ENCODE measurements around the gene IL15RA. TPM values are rescaled to one million over a fixed set of nuclear protein-coding genes. Genes with fewer than 3 reads are reported as not detected.

IL15RA gene
- total and polyA plus RNA-seq, 7 donors, result 7.9 to 13.1 (median 9.6) TPM

- ATAC-seq (no peak), DNase-seq (no peak)
- Histone ChIP-seq H3K36me3 (ENCODE audit: insufficient read depth in 1 of 2, low read depth in 1 of 2) (no peaks in the 10 kb centered on the region), H3K4me3 (no peak overlapping the region), H3K27me3 (ENCODE audit: insufficient read depth in 3 of 3, low read length in 2 of 3) (no peaks in the 10 kb centered on the region), H3K27ac (no peak overlapping the region), H3K9me3 (no peaks in the 10 kb centered on the region), H3K4me1 (no peaks in the 10 kb centered on the region)
- 39 to 56% (median 42%) methylated on average over 3 of the region's 3 CpGs for WGBS, 3 donors
- TF ChIP-seq CTCF (IDR thresholded peaks at IDR 0.05), result no peak
- intact Hi-C loops (cut with DNase I), result no loop called here
Measured at GRCh38 chr10:6022660-6023059, 45.3 kb upstream of the IL15RA start.

GRCh38 chr10:6020826-6021225, 43.5 kb upstream of the IL15RA start:
- Histone ChIP-seq H3K4me3 (no peak overlapping the region), H3K27me3 (ENCODE audit: insufficient read depth in 3 of 3, low read length in 2 of 3) (no peaks in the 10 kb centered on the region), H3K4me1 (no peaks in the 10 kb centered on the region), H3K9me3 (no peaks in the 10 kb centered on the region), H3K27ac (no peak overlapping the region), H3K36me3 (ENCODE audit: insufficient read depth in 1 of 2, low read depth in 1 of 2) (no peaks in the 10 kb centered on the region)
- intact Hi-C loops (cut with DNase I), result no loop called here
- ATAC-seq (no peak), DNase-seq (peak in 1 of 2 donors; percentile 33)
- 78 to 83% (median 83%) methylated on average over 9 of the region's 9 CpGs for WGBS, 3 donors
- no peak for TF ChIP-seq CTCF (IDR thresholded peaks at IDR 0.05)

- Histone ChIP-seq H3K4me1 (no peaks in the 10 kb centered on the region), H3K27ac (no peak overlapping the region), H3K9me3 (no peaks in the 10 kb centered on the region), H3K27me3 (ENCODE audit: insufficient read depth in 3 of 3, low read length in 2 of 3) (no peaks in the 10 kb centered on the region), H3K4me3 (no peak overlapping the region), H3K36me3 (ENCODE audit: insufficient read depth in 1 of 2, low read depth in 1 of 2) (no peaks in the 10 kb centered on the region)
- intact Hi-C loops (cut with DNase I), result loop anchor here (5.0 kb wide), 2 partner anchors 63 to 383 kb away; no protein-coding TSS in a partner anchor
- no peak for DNase-seq
- ATAC-seq, result no peak
- WGBS, 3 donors, result 78 to 82% (median 80%) methylated on average over 12 of the region's 12 CpGs
- no peak for TF ChIP-seq CTCF (IDR thresholded peaks at IDR 0.05)
Measured at GRCh38 chr10:6019796-6020195, 42.5 kb upstream of the IL15RA start.

- H3K4me3 ChIP-seq, result no peak overlapping the region
- H3K4me1 ChIP-seq, result no peaks in the 10 kb centered on the region
- no peaks in the 10 kb centered on the region for H3K27me3 ChIP-seq (ENCODE audit: insufficient read depth in 3 of 3, low read length in 2 of 3)
- DNase-seq, result no peak
- intact Hi-C loops (cut with DNase I), result loop anchor here (5.0 kb wide), 2 partner anchors 63 to 383 kb away; no protein-coding TSS in a partner anchor
- H3K27ac ChIP-seq, result no peak overlapping the region
- ATAC-seq, result no peak
- TF ChIP-seq CTCF (IDR thresholded peaks at IDR 0.05), result no peak
- WGBS, 3 donors, result 88 to 92% (median 91%) methylated on average over 6 of the region's 6 CpGs
- H3K9me3 ChIP-seq, result no peaks in the 10 kb centered on the region
- no peaks in the 10 kb centered on the region for H3K36me3 ChIP-seq (ENCODE audit: insufficient read depth in 1 of 2, low read depth in 1 of 2)
Measured at GRCh38 chr10:6019010-6019782, 41.9 kb upstream of the IL15RA start.
